Measurements from ENCODE around the gene OR10A7. TPM values are rescaled to one million over a fixed set of nuclear protein-coding genes. Genes with fewer than 3 reads are reported as not detected.

The OR10A7 gene
- total RNA-seq, 2 experiments from 2014 or later = not detected

GRCh38 chr12:55258303-55258702 lies 37.5 kb downstream of the OR10A7 start:
- no peak for DNase-seq (ENCODE audit: low spot score)
- no peak overlapping the region for H2AFZ ChIP-seq (ENCODE audit: low read length)
- ChIA-PET CTCF (ENCODE audit: unreplicated experiment) (no interaction called here), POLR2A (no interaction called here)
- no peaks in the 10 kb centered on the region for H4K20me1 ChIP-seq (ENCODE audit: insufficient read depth, low read length)
- H3K9me2 ChIP-seq (ENCODE audit: insufficient read depth, low read length) = no peaks in the 10 kb centered on the region
- no TSS peak for BruUV-seq (replicated peaks)
- TF ChIP-seq, protein P1, sequence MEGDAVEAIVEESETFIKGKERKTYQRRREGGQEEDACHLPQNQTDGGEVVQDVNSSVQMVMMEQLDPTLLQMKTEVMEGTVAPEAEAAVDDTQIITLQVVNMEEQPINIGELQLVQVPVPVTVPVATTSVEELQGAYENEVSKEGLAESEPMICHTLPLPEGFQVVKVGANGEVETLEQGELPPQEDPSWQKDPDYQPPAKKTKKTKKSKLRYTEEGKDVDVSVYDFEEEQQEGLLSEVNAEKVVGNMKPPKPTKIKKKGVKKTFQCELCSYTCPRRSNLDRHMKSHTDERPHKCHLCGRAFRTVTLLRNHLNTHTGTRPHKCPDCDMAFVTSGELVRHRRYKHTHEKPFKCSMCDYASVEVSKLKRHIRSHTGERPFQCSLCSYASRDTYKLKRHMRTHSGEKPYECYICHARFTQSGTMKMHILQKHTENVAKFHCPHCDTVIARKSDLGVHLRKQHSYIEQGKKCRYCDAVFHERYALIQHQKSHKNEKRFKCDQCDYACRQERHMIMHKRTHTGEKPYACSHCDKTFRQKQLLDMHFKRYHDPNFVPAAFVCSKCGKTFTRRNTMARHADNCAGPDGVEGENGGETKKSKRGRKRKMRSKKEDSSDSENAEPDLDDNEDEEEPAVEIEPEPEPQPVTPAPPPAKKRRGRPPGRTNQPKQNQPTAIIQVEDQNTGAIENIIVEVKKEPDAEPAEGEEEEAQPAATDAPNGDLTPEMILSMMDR (conservative IDR thresholded peaks at IDR 0.05; ENCODE audit: low read length) = no peak
- TF ChIP-seq EZH2phosphoT487 (IDR thresholded peaks at IDR 0.05; ENCODE audit: borderline replicate concordance, low read depth, low read length) = no peak
- H3K4me1 ChIP-seq (ENCODE audit: insufficient read depth, low read length, poor library complexity, severe bottlenecking) = no peaks in the 10 kb centered on the region
- H3K79me2 ChIP-seq (ENCODE audit: insufficient read depth, low read depth, low read length) = no peaks in the 10 kb centered on the region
- H3K4me3 ChIP-seq (ENCODE audit: low read depth, low read length, poor library complexity, severe bottlenecking) = no peak overlapping the region
- intact Hi-C loops (cut with micrococcal nuclease; ENCODE audit: unreplicated experiment) = no loop called here
- H3K4me2 ChIP-seq (ENCODE audit: low read length) = no peak overlapping the region
- no peaks in the 10 kb centered on the region for H3K9me3 ChIP-seq (ENCODE audit: low read length)
- H3K27ac ChIP-seq (ENCODE audit: low read depth, low read length, poor library complexity, severe bottlenecking) = no peak overlapping the region
- no peaks in the 10 kb centered on the region for H3K36me3 ChIP-seq (ENCODE audit: insufficient read depth, low read length)

Other genes starting within 250 kb of the OR10A7 start
- 9.5 and 9.7 TPM in 2 replicates for gene TESPA1, start 236.3 kb upstream of the OR10A7 start, total RNA-seq (2014; rRNA removed; shearing (Covaris generic))
- 21.9 and 24.1 TPM in 2 replicates for gene TESPA1, start 236.3 kb upstream of the OR10A7 start, total RNA-seq (2022)
- gene NEUROD4, start 201.1 kb upstream of the OR10A7 start, total RNA-seq (2014; rRNA removed; shearing (Covaris generic)) = not detected in 2 replicates
- not detected in 2 replicates for gene NEUROD4, start 201.1 kb upstream of the OR10A7 start, total RNA-seq (2022)
- gene OR9K2, start 94.6 kb upstream of the OR10A7 start, total RNA-seq (2014; rRNA removed; shearing (Covaris generic)) = not detected in 2 replicates
- not detected in 2 replicates for gene OR9K2, start 94.6 kb upstream of the OR10A7 start, total RNA-seq (2022)
- gene OR6C74, start 23.6 kb downstream of the OR10A7 start, total RNA-seq (2014; rRNA removed; shearing (Covaris generic)) = not detected in 2 replicates
- gene OR6C74, start 23.6 kb downstream of the OR10A7 start, total RNA-seq (2022) = not detected in 2 replicates
- not detected in 2 replicates for gene OR6C6, start 75.5 kb downstream of the OR10A7 start, total RNA-seq (2014; rRNA removed; shearing (Covaris generic))
- gene OR6C6, start 75.5 kb downstream of the OR10A7 start, total RNA-seq (2022) = not detected in 2 replicates
- not detected in 2 replicates for gene OR6C1, start 93.3 kb downstream of the OR10A7 start, total RNA-seq (2014; rRNA removed; shearing (Covaris generic))
- not detected in 2 replicates for gene OR6C1, start 93.3 kb downstream of the OR10A7 start, total RNA-seq (2022)
- gene OR6C3, start 109.7 kb downstream of the OR10A7 start, total RNA-seq (2014; rRNA removed; shearing (Covaris generic)) = not detected in 2 replicates
- not detected in 2 replicates for gene OR6C3, start 109.7 kb downstream of the OR10A7 start, total RNA-seq (2022)
- gene OR6C75, start 141.9 kb downstream of the OR10A7 start, total RNA-seq (2014; rRNA removed; shearing (Covaris generic)) = not detected in 2 replicates
- gene OR6C75, start 141.9 kb downstream of the OR10A7 start, total RNA-seq (2022) = not detected in 2 replicates
- not detected in 2 replicates for gene OR6C65, start 179.5 kb downstream of the OR10A7 start, total RNA-seq (2014; rRNA removed; shearing (Covaris generic))
- not detected in 2 replicates for gene OR6C65, start 179.5 kb downstream of the OR10A7 start, total RNA-seq (2022)
- gene OR6C76, start 205.2 kb downstream of the OR10A7 start, total RNA-seq (2014; rRNA removed; shearing (Covaris generic)) = not detected in 2 replicates
- gene OR6C76, start 205.2 kb downstream of the OR10A7 start, total RNA-seq (2022) = not detected in 2 replicates
- gene OR6C2, start 223.1 kb downstream of the OR10A7 start, total RNA-seq (2014; rRNA removed; shearing (Covaris generic)) = not detected in 2 replicates
- not detected in 2 replicates for gene OR6C2, start 223.1 kb downstream of the OR10A7 start, total RNA-seq (2022)
- gene OR6C70, start 249.1 kb downstream of the OR10A7 start, total RNA-seq (2014; rRNA removed; shearing (Covaris generic)) = 0.90 TPM in 1 of 2 replicates, not detected in the other
- gene OR6C70, start 249.1 kb downstream of the OR10A7 start, total RNA-seq (2022) = not detected in 2 replicates